Measurements from ENCODE around the gene PGAP3. TPM values are rescaled to one million over a fixed set of nuclear protein-coding genes. Genes with fewer than 3 reads are reported as not detected.
A peak's percentile ranks its signal among the peaks of the same experiment; 100 is the strongest.

PGAP3 gene
- total RNA-seq, 1 donor from 2014 or later: 17.7 TPM

GRCh38 chr17:39666601-39667261, 21.1 kb downstream of the PGAP3 start:
- no peak for DNase-seq (ENCODE audit: extremely low spot score in 2 of 2)
- H3K4me1 ChIP-seq: peaks cover 67% of the 10 kb centered on the region
- peak overlapping the region; percentile 43 to 49 for H3K4me3 ChIP-seq
- H3K9me3 ChIP-seq: no peaks in the 10 kb centered on the region
- H3K27me3 ChIP-seq: no peaks in the 10 kb centered on the region
- TF ChIP-seq CTCF (IDR thresholded peaks at IDR 0.05): no peak
- peak in 1 of 2 donors; percentile 27 for TF ChIP-seq POLR2AphosphoS5 (IDR thresholded peaks at IDR 0.05; ENCODE audit: insufficient read depth in 1 of 2, low read depth in 1 of 2)
- no peak for TF ChIP-seq POLR2A (IDR thresholded peaks at IDR 0.05)
- peak overlapping the region; percentile 7 for H3K27ac ChIP-seq
- peaks cover 0 to 8% of the 10 kb centered on the region in 2 donors for H3K36me3 ChIP-seq
- intact Hi-C loops (cut with DNase I): loop anchor here (5.0 kb wide), 1 partner anchor 34 kb away; no protein-coding TSS in a partner anchor

DNA sequence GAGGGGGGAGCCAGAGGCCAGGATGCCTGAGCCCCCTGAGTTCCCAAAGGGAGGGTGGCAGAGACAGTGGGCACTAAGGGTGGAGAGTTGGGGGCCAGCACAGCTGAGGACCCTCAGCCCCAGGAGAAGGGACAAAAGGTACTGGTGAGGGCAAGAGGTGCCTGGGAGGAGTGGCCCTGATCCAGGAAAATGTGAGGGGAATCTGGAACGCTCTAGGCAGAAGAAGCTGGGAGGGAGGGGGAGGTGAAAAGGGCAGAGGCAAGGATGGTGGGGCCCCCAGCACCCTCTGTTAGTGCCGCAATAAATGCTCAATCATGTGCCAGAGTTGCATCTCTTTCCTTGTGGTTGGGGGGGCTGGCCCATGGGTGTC, 21.6 kb downstream of the PGAP3 start:
- H3K4me3 ChIP-seq: no peak overlapping the region
- TF ChIP-seq CTCF (IDR thresholded peaks at IDR 0.05): no peak
- no peak for TF ChIP-seq POLR2AphosphoS5 (IDR thresholded peaks at IDR 0.05; ENCODE audit: insufficient read depth in 1 of 2, low read depth in 1 of 2)
- TF ChIP-seq POLR2A (IDR thresholded peaks at IDR 0.05): no peak
- H3K27ac ChIP-seq: peak overlapping the region; percentile 54
- peaks cover 64% of the 10 kb centered on the region for H3K4me1 ChIP-seq
- H3K9me3 ChIP-seq: no peaks in the 10 kb centered on the region
- H3K36me3 ChIP-seq: peaks cover 0 to 10% of the 10 kb centered on the region in 2 donors
- intact Hi-C loops (cut with DNase I): loop anchor here (5.0 kb wide), 1 partner anchor 34 kb away; no protein-coding TSS in a partner anchor
- no peak for DNase-seq (ENCODE audit: extremely low spot score in 2 of 2)
- H3K27me3 ChIP-seq: no peaks in the 10 kb centered on the region

GRCh38 chr17:39665642-39666224, 22.1 kb downstream of the PGAP3 start:
- no peak for DNase-seq (ENCODE audit: extremely low spot score in 2 of 2)
- peaks cover 0 to 15% of the 10 kb centered on the region in 2 donors for H3K36me3 ChIP-seq
- peak overlapping the region; percentile 54 for H3K27ac ChIP-seq
- no peaks in the 10 kb centered on the region for H3K9me3 ChIP-seq
- no peak overlapping the region for H3K4me3 ChIP-seq
- peaks cover 68% of the 10 kb centered on the region for H3K4me1 ChIP-seq
- H3K27me3 ChIP-seq: no peaks in the 10 kb centered on the region
- no peak for TF ChIP-seq POLR2A (IDR thresholded peaks at IDR 0.05)
- TF ChIP-seq POLR2AphosphoS5 (IDR thresholded peaks at IDR 0.05; ENCODE audit: insufficient read depth in 1 of 2, low read depth in 1 of 2): peak in 1 of 2 donors; percentile 13
- intact Hi-C loops (cut with DNase I): loop anchor here (5.0 kb wide), 1 partner anchor 33 kb away; no protein-coding TSS in a partner anchor

- H3K9me3 ChIP-seq: no peaks in the 10 kb centered on the region
Observed at GRCh38 chr17:39664581-39665561, 23.0 kb downstream of the PGAP3 start, which contains the start of gene TCAP. Gene TCAP, plus strand, starts transcription at chr17:39665349. Its CDS starts 11 bp downstream, at chr17:39665360.

More at GRCh38 chr17:39664581-39665561, 23.0 kb downstream of the PGAP3 start, which contains the start of gene TCAP:
- Histone ChIP-seq H3K27me3 (no peaks in the 10 kb centered on the region), H3K27ac (peak within 1 kb of the TSS; percentile 54), H3K4me3 (no peak within 1 kb of the TSS), H3K36me3 (peaks cover 0 to 23% of the 10 kb centered on the region in 2 donors), H3K4me1 (peaks cover 77% of the 10 kb centered on the region)
- no peak for DNase-seq (ENCODE audit: extremely low spot score in 2 of 2)
- intact Hi-C loops (cut with DNase I): loop anchor here (5.0 kb wide), 1 partner anchor 33 kb away; no protein-coding TSS in a partner anchor
- no peak for TF ChIP-seq POLR2A (IDR thresholded peaks at IDR 0.05)
- TF ChIP-seq POLR2AphosphoS5 (IDR thresholded peaks at IDR 0.05; ENCODE audit: insufficient read depth in 1 of 2, low read depth in 1 of 2): no peak
- TF ChIP-seq CTCF (IDR thresholded peaks at IDR 0.05): no peak

Data from vagina (tissue), 2 donors.